Measurements from ENCODE around the gene DPYSL3.

The DPYSL3 gene

GRCh38 chr5:147520450-147520849, 10.6 kb upstream of the DPYSL3 start:
- Histone ChIP-seq H3K4me3 (replicated peaks; ENCODE audit: low read depth, low read length) (no peak overlapping the region), H3K36me3 (ENCODE audit: control insufficient read depth, insufficient read depth, low read length) (no peaks in the 10 kb centered on the region), H3K27me3 (replicated peaks; ENCODE audit: control insufficient read depth, insufficient read depth, low read length) (no peaks in the 10 kb centered on the region)
- DNase-seq (ENCODE audit: extremely low read depth, insufficient read length) = no peak
- TF ChIP-seq, protein P1, sequence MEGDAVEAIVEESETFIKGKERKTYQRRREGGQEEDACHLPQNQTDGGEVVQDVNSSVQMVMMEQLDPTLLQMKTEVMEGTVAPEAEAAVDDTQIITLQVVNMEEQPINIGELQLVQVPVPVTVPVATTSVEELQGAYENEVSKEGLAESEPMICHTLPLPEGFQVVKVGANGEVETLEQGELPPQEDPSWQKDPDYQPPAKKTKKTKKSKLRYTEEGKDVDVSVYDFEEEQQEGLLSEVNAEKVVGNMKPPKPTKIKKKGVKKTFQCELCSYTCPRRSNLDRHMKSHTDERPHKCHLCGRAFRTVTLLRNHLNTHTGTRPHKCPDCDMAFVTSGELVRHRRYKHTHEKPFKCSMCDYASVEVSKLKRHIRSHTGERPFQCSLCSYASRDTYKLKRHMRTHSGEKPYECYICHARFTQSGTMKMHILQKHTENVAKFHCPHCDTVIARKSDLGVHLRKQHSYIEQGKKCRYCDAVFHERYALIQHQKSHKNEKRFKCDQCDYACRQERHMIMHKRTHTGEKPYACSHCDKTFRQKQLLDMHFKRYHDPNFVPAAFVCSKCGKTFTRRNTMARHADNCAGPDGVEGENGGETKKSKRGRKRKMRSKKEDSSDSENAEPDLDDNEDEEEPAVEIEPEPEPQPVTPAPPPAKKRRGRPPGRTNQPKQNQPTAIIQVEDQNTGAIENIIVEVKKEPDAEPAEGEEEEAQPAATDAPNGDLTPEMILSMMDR (IDR thresholded peaks at IDR 0.05; ENCODE audit: insufficient read depth, low read length, poor library complexity, severe bottlenecking) = no peak

DNA sequence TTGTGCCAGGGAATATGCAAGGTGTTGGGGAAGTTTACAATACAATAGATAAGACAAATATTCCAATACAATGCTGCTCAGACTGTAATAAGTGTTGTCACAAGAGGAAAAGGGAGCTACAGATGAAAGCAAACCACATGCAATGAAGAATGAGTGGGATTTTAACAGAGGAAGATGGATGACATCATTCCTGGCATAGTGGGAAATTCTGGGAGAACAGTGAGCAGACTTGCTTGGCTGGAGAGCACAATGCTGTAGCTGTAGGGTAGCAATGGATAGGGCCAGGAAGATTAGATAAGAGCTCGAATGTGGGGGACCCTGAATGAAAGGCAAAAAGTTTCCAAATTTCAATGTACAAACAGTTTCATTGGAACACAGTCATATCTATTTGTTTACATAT, 9.5 kb upstream of the DPYSL3 start:
- H3K27me3 ChIP-seq (replicated peaks; ENCODE audit: control insufficient read depth, insufficient read depth, low read length) = no peaks in the 10 kb centered on the region
- H3K4me3 ChIP-seq (replicated peaks; ENCODE audit: low read depth, low read length) = no peak overlapping the region
- H3K36me3 ChIP-seq (ENCODE audit: control insufficient read depth, insufficient read depth, low read length) = no peaks in the 10 kb centered on the region
- TF ChIP-seq, protein P1 (IDR thresholded peaks at IDR 0.05; ENCODE audit: insufficient read depth, low read length, poor library complexity, severe bottlenecking) = no peak
- DNase-seq (ENCODE audit: extremely low read depth, insufficient read length) = no peak

- H3K4me3 ChIP-seq (replicated peaks; ENCODE audit: low read depth, low read length) = no peak overlapping the region
- no peak for DNase-seq (ENCODE audit: extremely low read depth, insufficient read length)
- H3K36me3 ChIP-seq (ENCODE audit: control insufficient read depth, insufficient read depth, low read length) = no peaks in the 10 kb centered on the region
- H3K27me3 ChIP-seq (replicated peaks; ENCODE audit: control insufficient read depth, insufficient read depth, low read length) = no peaks in the 10 kb centered on the region
- TF ChIP-seq, protein P1 (IDR thresholded peaks at IDR 0.05; ENCODE audit: insufficient read depth, low read length, poor library complexity, severe bottlenecking) = no peak
These were observed 7.5 kb upstream of the DPYSL3 start for GRCh38 chr5:147517383-147517782.

- DNase-seq (ENCODE audit: extremely low read depth, insufficient read length) = no peak
- H3K27me3 ChIP-seq (replicated peaks; ENCODE audit: control insufficient read depth, insufficient read depth, low read length) = peaks cover 2% of the 10 kb centered on the region
These were observed 5.4 kb upstream of the DPYSL3 start for GRCh38 chr5:147515269-147515668.

GRCh38 chr5:147512659-147513379, 3.0 kb upstream of the DPYSL3 start:
- Histone ChIP-seq H3K4me3 (replicated peaks; ENCODE audit: low read depth, low read length) (no peak overlapping the region), H3K36me3 (ENCODE audit: control insufficient read depth, insufficient read depth, low read length) (no peaks in the 10 kb centered on the region), H3K27me3 (replicated peaks; ENCODE audit: control insufficient read depth, insufficient read depth, low read length) (peaks cover 2% of the 10 kb centered on the region)
- TF ChIP-seq, protein P1 (IDR thresholded peaks at IDR 0.05; ENCODE audit: insufficient read depth, low read length, poor library complexity, severe bottlenecking) = no peak
- no peak for DNase-seq (ENCODE audit: extremely low read depth, insufficient read length)

More at GRCh38 chr5:147515269-147515668, 5.4 kb upstream of the DPYSL3 start:
- H3K36me3 ChIP-seq (ENCODE audit: control insufficient read depth, insufficient read depth, low read length) = no peaks in the 10 kb centered on the region
- H3K4me3 ChIP-seq (replicated peaks; ENCODE audit: low read depth, low read length) = no peak overlapping the region
- TF ChIP-seq, protein P1 (IDR thresholded peaks at IDR 0.05; ENCODE audit: insufficient read depth, low read length, poor library complexity, severe bottlenecking) = no peak
